Kidney (tissue), 14 donors: ENCODE data around the gene COL26A1. TPM values are rescaled to one million over a fixed set of nuclear protein-coding genes. Genes with fewer than 3 reads are reported as not detected.
A peak's percentile ranks its signal among the peaks of the same experiment; 100 is the strongest.

ENCODE experiments used
- DNase-seq, 5 donors: peaks; one replicate each; pipeline ENCODE4 v3.0.0-alpha.2; 2013 to 2020
- FAIRE-seq: peaks from 2 replicates; lab custom pipeline; 2012; peaks lifted over from hg19 to GRCh38; lab: Jason Lieb, UNC
- H3K27ac ChIP-seq, 2 donors: one replicate each; pipeline ENCODE4 v1.7.0; 2013; ENCODE audit warnings: low read depth in 2 of 2, low read length in 2 of 2, inconsistent platforms in 1 of 2
- H3K27me3 ChIP-seq: one replicate; pipeline ENCODE4 v1.7.1; 2013; ENCODE audit warnings: low read length, inconsistent platforms; ENCODE audit not compliant: control insufficient read depth, insufficient read depth
- H3K36me3 ChIP-seq, 3 donors: one replicate each; pipeline versions ENCODE4 v1.7.0 to v1.7.1; 2013; ENCODE audit warnings: low read length in 3 of 3, control low read depth in 1 of 3, inconsistent platforms in 1 of 3; ENCODE audit not compliant: insufficient read depth in 3 of 3, control insufficient read depth in 2 of 3
- H3K4me1 ChIP-seq, 3 donors: one replicate each; pipeline versions ENCODE4 v1.7.0 to v1.7.1; 2013; ENCODE audit warnings: low read length in 3 of 3, inconsistent platforms in 1 of 3, low read depth in 1 of 3; ENCODE audit not compliant: control insufficient read depth in 2 of 3, insufficient read depth in 2 of 3
- H3K4me3 ChIP-seq, 3 donors: one replicate each; pipeline versions ENCODE4 v1.7.0 to v1.8.1; 2013; ENCODE audit warnings: low read length in 3 of 3, control low read depth in 1 of 3, inconsistent platforms in 1 of 3
- H3K9ac ChIP-seq, 3 donors: one replicate each; pipeline versions ENCODE4 v1.7.0 to v1.7.1; 2013; ENCODE audit warnings: low read length in 3 of 3, control low read depth in 1 of 3, inconsistent platforms in 1 of 3
- H3K9me3 ChIP-seq, 3 donors: one replicate each; pipeline versions ENCODE4 v1.7.0 to v1.7.1; 2013; ENCODE audit warnings: low read length in 3 of 3, control low read depth in 1 of 3, inconsistent platforms in 1 of 3; ENCODE audit not compliant: control insufficient read depth in 2 of 3, insufficient read depth in 1 of 3
- intact Hi-C: fragments of 100-400 bp; cut with DNase I; formaldehyde crosslinking; loops from one replicate; pipeline ENCODE4 v1.11.1; 2022
- polyA plus RNA-seq: library from polyadenylated mRNA; stranded (reverse); fragments of 350-450 nt; fragmentation: Illumina TruSeq; extraction: RNeasy Lipid Tissue Mini Kit (QIAGEN cat#74804); gene quantifications from one replicate; pipeline ENCODE4 v1.2.3, GENCODE V29; 2014; ENCODE audit warnings: low read depth, low replicate concordance; ENCODE audit not compliant: insufficient read depth
- total RNA-seq: library from RNA; stranded (reverse); fragmentation: NEBNext Ultra II Directional; extraction: Animal tissue kit (Norgen Biotek cat#: 25700); gene quantifications from one replicate; pipeline ENCODE4 v1.2.1, GENCODE V29; 2021
- TF ChIP-seq, protein P1 (sequence below): IDR thresholded peaks from 3 replicates; pipeline ENCODE4 v1.5.1; 2012; ENCODE audit warnings: mild to moderate bottlenecking, moderate library complexity, borderline replicate concordance; ENCODE audit not compliant: insufficient read depth; ENCODE audit errors: extremely low read depth
- donor health status: control.
- donor health status: control.
- donor health status: control.
- donor health status: control.
- donor health status: control.
- donor health status: DM: yes; HTN: yes; CAD: no.
- donor health status: Normal renal cell carcinoma (clear cell type).

Gene COL26A1
- total and polyA plus RNA-seq, 2 donors from 2014 or later, result 1.2 to 3.5 TPM

GRCh38 chr7:101442426-101443070 lies 79.9 kb downstream of the COL26A1 start:
- no peak for FAIRE-seq
- peak in 2 of 5 donors; percentile 47 to 52 for DNase-seq
- H3K36me3 ChIP-seq, result no peaks in the 10 kb centered on the region
- H3K27ac ChIP-seq, result no peak overlapping the region
- intact Hi-C loops, result no loop called here
- TF ChIP-seq, protein P1, sequence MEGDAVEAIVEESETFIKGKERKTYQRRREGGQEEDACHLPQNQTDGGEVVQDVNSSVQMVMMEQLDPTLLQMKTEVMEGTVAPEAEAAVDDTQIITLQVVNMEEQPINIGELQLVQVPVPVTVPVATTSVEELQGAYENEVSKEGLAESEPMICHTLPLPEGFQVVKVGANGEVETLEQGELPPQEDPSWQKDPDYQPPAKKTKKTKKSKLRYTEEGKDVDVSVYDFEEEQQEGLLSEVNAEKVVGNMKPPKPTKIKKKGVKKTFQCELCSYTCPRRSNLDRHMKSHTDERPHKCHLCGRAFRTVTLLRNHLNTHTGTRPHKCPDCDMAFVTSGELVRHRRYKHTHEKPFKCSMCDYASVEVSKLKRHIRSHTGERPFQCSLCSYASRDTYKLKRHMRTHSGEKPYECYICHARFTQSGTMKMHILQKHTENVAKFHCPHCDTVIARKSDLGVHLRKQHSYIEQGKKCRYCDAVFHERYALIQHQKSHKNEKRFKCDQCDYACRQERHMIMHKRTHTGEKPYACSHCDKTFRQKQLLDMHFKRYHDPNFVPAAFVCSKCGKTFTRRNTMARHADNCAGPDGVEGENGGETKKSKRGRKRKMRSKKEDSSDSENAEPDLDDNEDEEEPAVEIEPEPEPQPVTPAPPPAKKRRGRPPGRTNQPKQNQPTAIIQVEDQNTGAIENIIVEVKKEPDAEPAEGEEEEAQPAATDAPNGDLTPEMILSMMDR, result no peak
- H3K9me3 ChIP-seq, result no peaks in the 10 kb centered on the region
- no peaks in the 10 kb centered on the region for H3K27me3 ChIP-seq
- peak overlapping the region in 1 of 3 donors; percentile 49 for H3K4me3 ChIP-seq
- peaks cover 0 to 5% (median 5%) of the 10 kb centered on the region in 3 donors for H3K4me1 ChIP-seq
- H3K9ac ChIP-seq, result peak overlapping the region in 1 of 3 donors; percentile 28

DNA sequence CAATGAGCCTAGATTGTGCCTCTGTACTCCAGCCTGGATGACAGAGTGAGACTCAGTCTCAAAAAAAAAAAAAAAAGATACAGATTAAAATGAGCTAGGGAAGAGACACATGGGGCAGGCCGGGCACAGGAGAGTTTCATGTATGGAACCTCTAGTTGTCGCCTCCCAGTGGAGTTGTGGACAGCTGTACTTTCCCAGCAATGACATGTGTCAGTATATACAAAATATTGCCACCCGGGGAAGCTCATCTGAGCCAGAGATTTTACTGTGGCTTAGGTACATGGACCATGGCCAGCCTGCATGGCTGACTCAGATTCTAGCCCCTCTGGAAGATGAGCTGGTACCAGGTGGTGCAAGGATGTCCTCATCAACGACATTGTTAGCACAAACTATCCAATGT lies 87.4 kb downstream of the COL26A1 start:
- Histone ChIP-seq H3K27ac (no peak overlapping the region), H3K9me3 (no peaks in the 10 kb centered on the region), H3K4me3 (no peak overlapping the region), H3K36me3 (no peaks in the 10 kb centered on the region), H3K9ac (no peak overlapping the region), H3K4me1 (no peaks in the 10 kb centered on the region), H3K27me3 (no peaks in the 10 kb centered on the region)
- intact Hi-C loops, result no loop called here
- DNase-seq (peak in 1 of 5 donors; percentile 5), FAIRE-seq (no peak)
- TF ChIP-seq, protein P1, result no peak

GRCh38 chr7:101453617-101454016 lies 90.9 kb downstream of the COL26A1 start:
- Histone ChIP-seq H3K4me1 (no peaks in the 10 kb centered on the region), H3K27ac (no peak overlapping the region), H3K27me3 (no peaks in the 10 kb centered on the region), H3K36me3 (no peaks in the 10 kb centered on the region), H3K4me3 (no peak overlapping the region), H3K9ac (no peak overlapping the region), H3K9me3 (no peaks in the 10 kb centered on the region)
- no peak for FAIRE-seq
- TF ChIP-seq, protein P1, result no peak
- peak in 4 of 5 donors; percentile 18 to 83 (median 72) for DNase-seq
- intact Hi-C loops, result no loop called here
